Measurements from ENCODE around the gene DENND5B. TPM values are rescaled to one million over a fixed set of nuclear protein-coding genes. Genes with fewer than 3 reads are reported as not detected.

Gene DENND5B
- total and polyA plus RNA-seq, 10 of the 15 experiments (the other 5 are each of a cell fraction or from before 2014, with no cell fraction given), result 0.39 to 32.5 (median 20.6) TPM

GRCh38 chr12:31355747-31356107 lies 235.2 kb downstream of the DENND5B start:
- no peak overlapping the region for H2AFZ ChIP-seq (ENCODE audit: control insufficient read depth, low read depth, low read length)
- H3K4me3 ChIP-seq, result no peak overlapping the region
- FAIRE-seq (no peak), DNase-seq (ENCODE audit: low read depth, low spot score) (no peak), ATAC-seq (no peak)
- ChIA-PET RAD21 (ENCODE audit: unreplicated experiment) (no interaction called here), POLR2A (no interaction called here), SMC1A (ENCODE audit: uncharacterized antibody, unreplicated experiment) (interaction anchor here (1.5 kb wide), 1 partner anchor 18 kb away, joined by 4 read pairs; no protein-coding TSS in a partner anchor), CTCF (interaction anchor here (0.9 kb wide), 1 partner anchor 84 kb away, joined by 3 read pairs; no protein-coding TSS in a partner anchor)
- no peaks in the 10 kb centered on the region for H4K20me1 ChIP-seq (ENCODE audit: control insufficient read depth, insufficient read depth)
- intact Hi-C loops (cut with micrococcal nuclease; ENCODE audit: unreplicated experiment), result no loop called here
- H3K4me2 ChIP-seq (ENCODE audit: control insufficient read depth, insufficient read depth), result no peak overlapping the region
- H3K4me1 ChIP-seq (ENCODE audit: control insufficient read depth, insufficient read depth, low read length), result peaks cover 4% of the 10 kb centered on the region; the same call in 1 of the 2 replicates
- no peak for TF ChIP-seq NFYA (IDR thresholded peaks at IDR 0.05; ENCODE audit: borderline replicate concordance, low read depth, low read length)
- no peak for TF ChIP-seq POU2F2 (IDR thresholded peaks at IDR 0.05; ENCODE audit: borderline replicate concordance, low read depth, low read length)
- no peak for TF ChIP-seq RAD21 (IDR thresholded peaks at IDR 0.05; ENCODE audit: insufficient read depth, low read depth, low read length)
- TF ChIP-seq NFYB (IDR thresholded peaks at IDR 0.05; ENCODE audit: insufficient read depth, low read depth, low read length), result no peak
- no peak for TF ChIP-seq CBX3 (IDR thresholded peaks at IDR 0.05; ENCODE audit: borderline replicate concordance, low read depth)
- TF ChIP-seq TAF1 (IDR thresholded peaks at IDR 0.05; ENCODE audit: borderline replicate concordance, low read depth, low read length), result no peak
- no peak for TF ChIP-seq IRF3 (IDR thresholded peaks at IDR 0.05)
- no peak for TF ChIP-seq ESRRA (IDR thresholded peaks at IDR 0.05; ENCODE audit: low read length)
- no peak for TF ChIP-seq ATF7 (IDR thresholded peaks at IDR 0.05; ENCODE audit: low read depth)
- no peak for TF ChIP-seq ASH2L (IDR thresholded peaks at IDR 0.05; ENCODE audit: borderline replicate concordance, low read depth)
- TF ChIP-seq, protein P1, sequence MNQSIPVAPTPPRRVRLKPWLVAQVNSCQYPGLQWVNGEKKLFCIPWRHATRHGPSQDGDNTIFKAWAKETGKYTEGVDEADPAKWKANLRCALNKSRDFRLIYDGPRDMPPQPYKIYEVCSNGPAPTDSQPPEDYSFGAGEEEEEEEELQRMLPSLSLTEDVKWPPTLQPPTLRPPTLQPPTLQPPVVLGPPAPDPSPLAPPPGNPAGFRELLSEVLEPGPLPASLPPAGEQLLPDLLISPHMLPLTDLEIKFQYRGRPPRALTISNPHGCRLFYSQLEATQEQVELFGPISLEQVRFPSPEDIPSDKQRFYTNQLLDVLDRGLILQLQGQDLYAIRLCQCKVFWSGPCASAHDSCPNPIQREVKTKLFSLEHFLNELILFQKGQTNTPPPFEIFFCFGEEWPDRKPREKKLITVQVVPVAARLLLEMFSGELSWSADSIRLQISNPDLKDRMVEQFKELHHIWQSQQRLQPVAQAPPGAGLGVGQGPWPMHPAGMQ (IDR thresholded peaks at IDR 0.05; ENCODE audit: borderline replicate concordance), result no peak
- BruUV-seq (replicated peaks), result no TSS peak
- no peak overlapping the region for H3K27ac ChIP-seq (ENCODE audit: control insufficient read depth, insufficient read depth)
- in situ Hi-C loops (cut with MboI), result no loop called here
- H3K9me3 ChIP-seq (replicated peaks; ENCODE audit: control insufficient read depth, insufficient read depth, low read length), result no peaks in the 10 kb centered on the region
- H3K36me3 ChIP-seq (ENCODE audit: control insufficient read depth in 2 of 2, insufficient read depth in 2 of 2, low read length in 1 of 2), result no peaks in the 10 kb centered on the region
- no peaks in the 10 kb centered on the region; a peak in 1 of 4 replicates for H3K27me3 ChIP-seq (replicated peaks in 1 of 2; ENCODE audit: control insufficient read depth in 2 of 2, insufficient read depth in 2 of 2, low read length in 1 of 2)
- no peak overlapping the region for H3K9ac ChIP-seq (ENCODE audit: control insufficient read depth, insufficient read depth, low read length)
- 45% methylated on average over 4 of the region's 4 CpGs for WGBS (ENCODE audit: insufficient coverage, insufficient replicate concordance, low lambda C conversion rate, missing lambda C conversion rate)
- no peaks in the 10 kb centered on the region for H3K79me2 ChIP-seq (ENCODE audit: control insufficient read depth, insufficient read depth, low read length)

Measured in GM12878 (cell line).